Activated CD4-positive, alpha-beta T cell treated with anti-CD3 and anti-CD28 coated beads for 24 hours (primary cell): ENCODE results near the gene TANC1.

Experiments used
- DNase-seq, 2 donors: peaks; one replicate each; pipeline ENCODE4 v3.0.0-alpha.2; 2020; ENCODE audit warnings: low read depth in 2 of 2

The TANC1 gene

GRCh38 chr2:159265171-159265576, 296.7 kb downstream of the TANC1 start:
- no peak for DNase-seq

GRCh38 chr2:159266554-159266953, 298.1 kb downstream of the TANC1 start:
- no peak for DNase-seq

- DNase-seq: no peak
Measured at GRCh38 chr2:159267921-159268320, 299.5 kb downstream of the TANC1 start.

DNA sequence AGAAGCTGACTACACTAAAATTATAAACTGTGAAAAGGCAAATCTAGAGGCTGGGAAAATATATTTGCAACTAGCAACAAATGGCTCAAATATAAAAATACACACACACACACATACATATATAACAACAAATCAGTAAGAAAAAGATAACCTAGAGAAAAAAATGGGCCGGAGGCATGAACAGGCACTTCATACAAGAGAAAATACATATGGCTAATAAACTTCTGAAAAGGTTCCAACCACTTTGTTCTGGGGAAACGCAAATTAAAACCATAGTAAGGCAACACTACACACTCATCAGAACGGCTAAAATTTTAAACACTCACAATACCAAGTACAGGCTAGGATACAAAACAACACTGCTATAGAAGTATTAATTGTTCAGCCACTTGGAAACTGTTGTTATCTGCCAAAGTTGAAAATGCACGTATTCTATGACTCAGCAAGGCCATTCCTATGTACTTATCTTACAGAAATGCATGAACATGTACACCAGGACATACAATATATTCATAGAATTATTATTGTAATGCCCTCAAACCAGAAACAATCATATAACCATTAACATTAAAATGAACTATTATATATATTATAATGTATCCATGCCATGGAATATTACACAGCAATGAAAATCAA, 302.4 kb downstream of the TANC1 start:
- no peak for DNase-seq

DNA sequence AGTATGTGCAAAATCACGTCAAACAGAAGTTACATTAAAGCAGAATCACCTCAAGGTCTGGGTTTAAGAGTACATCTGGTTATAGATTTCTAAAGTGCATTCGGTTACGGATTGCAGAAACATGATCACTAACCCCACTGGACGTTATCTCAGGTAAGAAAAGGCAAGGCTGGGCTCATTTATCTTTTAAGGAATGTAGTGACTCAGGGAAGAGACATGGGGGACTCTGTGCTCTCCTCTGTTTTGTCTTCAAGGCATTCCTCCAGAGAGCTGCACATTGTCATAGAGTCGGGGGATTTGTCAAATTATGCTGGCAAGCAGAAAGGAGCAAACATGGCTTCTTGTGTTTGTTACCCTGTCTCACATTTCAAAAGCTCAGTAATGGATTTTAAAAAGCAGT, 303.7 kb downstream of the TANC1 start:
- DNase-seq: no peak

- no peak for DNase-seq
Measured at GRCh38 chr2:159275111-159275510, 306.7 kb downstream of the TANC1 start.

DNA sequence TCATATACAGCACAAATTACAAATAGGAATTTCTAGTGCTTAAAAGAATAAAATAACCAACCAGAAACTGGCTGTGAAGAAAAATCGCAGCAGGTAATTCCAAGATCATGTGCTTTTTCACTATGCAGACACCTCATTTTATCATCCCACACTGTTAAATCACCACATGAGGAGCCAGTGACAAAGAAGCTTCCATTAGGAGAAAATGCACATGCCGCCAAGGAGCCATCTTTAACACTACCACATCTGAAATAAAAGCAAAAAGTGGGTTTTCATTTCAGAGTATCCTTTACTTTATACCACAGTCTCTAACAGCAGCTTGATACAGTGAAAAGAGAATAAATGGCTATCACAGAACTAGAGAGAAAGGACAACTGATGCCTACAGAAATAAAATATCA, 311.3 kb downstream of the TANC1 start:
- DNase-seq: no peak

DNA sequence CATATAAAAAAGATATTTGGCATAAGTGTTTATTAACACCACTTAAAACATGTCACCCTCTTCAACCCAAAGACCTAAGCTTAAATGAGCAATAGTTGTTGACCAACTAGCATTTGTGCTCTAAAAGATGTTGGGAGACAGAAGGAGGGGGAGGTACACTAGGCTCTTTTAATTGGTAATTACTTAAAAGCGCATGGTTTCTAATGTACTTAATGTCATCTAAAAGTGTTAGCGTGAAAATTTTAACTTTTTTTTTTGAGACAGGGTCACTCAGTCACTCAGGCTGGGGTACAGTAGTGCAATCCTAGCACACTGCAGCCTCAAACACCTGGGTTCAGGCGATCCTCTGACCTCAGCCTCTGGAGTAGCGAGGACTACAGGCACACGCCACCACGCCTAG, 312.6 kb downstream of the TANC1 start:
- DNase-seq: no peak
